PC-9 (cell line): ENCODE measurements around the gene LAMB1.

Source experiments
- EZH2 ChIP-seq: fragments of 200-600 bp; sonication (generic); IDR thresholded peaks from 2 replicates; pipeline ENCODE4 v1.8.0; 2017; ENCODE audit warnings: antibody characterized with exemption, low read depth
- TF ChIP-seq, protein P1 (sequence below): fragments of 200-600 bp; sonication (generic); conservative IDR thresholded peaks from 2 replicates; pipeline ENCODE4 v1.6.1; 2017; ENCODE audit warnings: mixed run types, antibody characterized with exemption, mild to moderate bottlenecking, moderate library complexity

DNA sequence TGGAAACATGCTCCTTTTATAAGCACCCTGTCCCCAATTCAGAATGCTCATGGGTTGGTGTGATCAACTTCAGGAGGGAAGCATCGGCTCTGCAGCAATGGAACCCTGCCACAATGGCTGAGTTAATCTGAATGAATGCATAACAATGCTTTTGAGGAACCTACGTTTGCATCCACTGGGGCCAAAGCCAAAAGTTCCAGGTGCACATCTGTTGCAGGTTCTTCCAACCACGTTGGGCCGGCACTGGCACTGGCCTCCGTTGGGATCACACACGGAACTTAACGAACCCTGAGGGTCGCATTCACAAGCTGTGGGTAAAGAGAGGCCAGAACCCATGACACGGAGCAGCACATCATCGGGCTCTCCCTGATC, 43.4 kb downstream of the LAMB1 start:
- no peak for TF ChIP-seq EZH2
- TF ChIP-seq, protein P1, sequence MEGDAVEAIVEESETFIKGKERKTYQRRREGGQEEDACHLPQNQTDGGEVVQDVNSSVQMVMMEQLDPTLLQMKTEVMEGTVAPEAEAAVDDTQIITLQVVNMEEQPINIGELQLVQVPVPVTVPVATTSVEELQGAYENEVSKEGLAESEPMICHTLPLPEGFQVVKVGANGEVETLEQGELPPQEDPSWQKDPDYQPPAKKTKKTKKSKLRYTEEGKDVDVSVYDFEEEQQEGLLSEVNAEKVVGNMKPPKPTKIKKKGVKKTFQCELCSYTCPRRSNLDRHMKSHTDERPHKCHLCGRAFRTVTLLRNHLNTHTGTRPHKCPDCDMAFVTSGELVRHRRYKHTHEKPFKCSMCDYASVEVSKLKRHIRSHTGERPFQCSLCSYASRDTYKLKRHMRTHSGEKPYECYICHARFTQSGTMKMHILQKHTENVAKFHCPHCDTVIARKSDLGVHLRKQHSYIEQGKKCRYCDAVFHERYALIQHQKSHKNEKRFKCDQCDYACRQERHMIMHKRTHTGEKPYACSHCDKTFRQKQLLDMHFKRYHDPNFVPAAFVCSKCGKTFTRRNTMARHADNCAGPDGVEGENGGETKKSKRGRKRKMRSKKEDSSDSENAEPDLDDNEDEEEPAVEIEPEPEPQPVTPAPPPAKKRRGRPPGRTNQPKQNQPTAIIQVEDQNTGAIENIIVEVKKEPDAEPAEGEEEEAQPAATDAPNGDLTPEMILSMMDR, result no peak
